Measurements from ENCODE around the gene C7orf33.

The C7orf33 gene

DNA sequence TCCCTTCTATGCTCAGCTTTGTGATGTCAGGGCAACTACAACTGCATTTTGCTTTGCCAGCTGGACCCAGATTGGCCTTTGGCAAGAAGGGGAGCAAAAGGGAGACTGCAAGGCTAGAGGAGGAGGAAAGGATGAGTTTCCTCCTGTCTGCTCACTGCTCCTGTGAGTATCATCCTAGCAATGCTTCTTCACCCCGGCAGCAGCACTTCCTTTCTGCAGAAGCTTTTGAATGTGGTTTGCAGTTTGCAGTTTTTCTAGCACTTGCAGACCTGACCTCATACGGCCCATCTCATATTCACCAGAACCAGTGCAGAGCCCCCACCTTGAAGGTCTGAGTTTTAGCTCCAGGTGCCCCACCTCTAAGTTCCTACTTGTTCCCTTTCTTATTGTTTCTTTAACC, 14.8 kb downstream of the C7orf33 start:
- Histone ChIP-seq H3K9ac (ENCODE audit: low read length in 2 of 2) (no peak overlapping the region), H3K9me3 (ENCODE audit: control insufficient read depth in 2 of 2, low read length in 2 of 2) (peaks cover 0 to 3% of the 10 kb centered on the region in 2 donors), H3K4me3 (ENCODE audit: low read length in 2 of 2) (no peak overlapping the region), H3K36me3 (ENCODE audit: control insufficient read depth in 2 of 2, insufficient read depth in 2 of 2, low read length in 2 of 2) (no peaks in the 10 kb centered on the region), H3K4me1 (ENCODE audit: control insufficient read depth, insufficient read depth, low read length) (peaks cover 4% of the 10 kb centered on the region), H3K27ac (ENCODE audit: low read length) (no peak overlapping the region), H3K27me3 (ENCODE audit: control insufficient read depth in 1 of 2, insufficient read depth in 2 of 2, low read length in 2 of 2) (peaks cover 0 to 4% of the 10 kb centered on the region in 2 donors)

DNA sequence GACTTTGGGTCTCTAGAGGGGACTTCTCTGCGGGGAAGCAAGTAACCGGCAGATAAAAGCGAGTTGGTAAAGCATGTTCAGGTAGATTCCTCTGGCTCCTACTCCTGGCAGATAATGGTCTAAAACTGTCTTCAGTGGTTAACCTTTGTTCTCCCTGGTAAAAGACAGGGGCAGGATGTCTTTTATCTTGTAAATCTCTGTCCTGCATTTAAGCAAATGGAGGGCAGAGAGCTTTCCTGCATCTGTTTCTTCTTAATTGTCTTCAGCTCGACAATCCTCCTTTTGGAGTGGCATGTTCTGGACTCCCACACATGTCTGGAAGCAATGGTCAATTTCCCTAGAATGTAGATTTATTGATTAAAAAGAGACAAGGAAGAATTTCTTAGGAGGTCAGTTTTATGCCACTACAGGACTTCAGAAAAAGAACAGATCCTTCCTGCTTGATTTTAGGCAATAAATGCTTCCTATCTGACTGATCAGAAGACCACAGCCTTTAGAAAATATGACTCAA, 16.6 kb downstream of the C7orf33 start:
- Histone ChIP-seq H3K27me3 (ENCODE audit: control insufficient read depth in 1 of 2, insufficient read depth in 2 of 2, low read length in 2 of 2) (peaks cover 2 to 4% of the 10 kb centered on the region in 2 donors), H3K9me3 (ENCODE audit: control insufficient read depth in 2 of 2, low read length in 2 of 2) (peaks cover 0 to 3% of the 10 kb centered on the region in 2 donors)

DNA sequence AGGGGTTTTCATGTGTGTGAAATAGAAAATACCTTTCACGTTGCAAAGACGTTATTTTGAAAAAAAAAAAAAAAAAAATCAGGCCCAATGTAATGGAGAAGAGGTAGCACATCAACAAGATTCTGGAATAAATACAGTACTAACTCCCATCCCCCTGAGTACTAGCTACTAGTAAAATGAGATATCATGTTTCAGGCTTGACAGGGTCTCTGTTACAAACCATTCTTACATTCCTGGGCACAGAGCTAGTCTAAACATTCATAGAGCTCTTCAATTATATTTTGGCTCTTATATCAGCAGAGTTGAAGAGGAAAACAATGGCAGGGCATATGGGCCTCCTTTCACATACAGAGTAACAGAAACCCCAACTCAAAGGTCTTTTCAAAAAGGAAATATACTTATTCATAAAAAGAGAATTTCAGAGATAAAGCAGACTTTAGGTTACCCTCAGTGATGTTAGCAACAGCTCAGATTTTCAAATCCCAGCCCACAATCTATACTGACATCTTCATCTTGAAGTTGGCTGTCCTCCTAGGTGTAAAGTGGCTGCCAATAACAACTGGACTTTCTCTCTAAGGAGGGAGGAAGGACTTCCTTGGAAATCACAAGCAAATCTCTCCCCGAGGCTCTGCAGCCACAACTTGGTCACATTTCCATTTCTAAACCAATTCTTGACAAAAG, 18.6 kb downstream of the C7orf33 start:
- Histone ChIP-seq H3K27me3 (ENCODE audit: control insufficient read depth in 1 of 2, insufficient read depth in 2 of 2, low read length in 2 of 2) (peaks cover 4% of the 10 kb centered on the region in 2 donors), H3K4me3 (ENCODE audit: low read length in 2 of 2) (no peak overlapping the region), H3K9ac (ENCODE audit: low read length in 2 of 2) (no peak overlapping the region), H3K27ac (ENCODE audit: low read length) (no peak overlapping the region), H3K9me3 (ENCODE audit: control insufficient read depth in 2 of 2, low read length in 2 of 2) (peaks cover 0 to 3% of the 10 kb centered on the region in 2 donors), H3K4me1 (ENCODE audit: control insufficient read depth, insufficient read depth, low read length) (peaks cover 4% of the 10 kb centered on the region), H3K36me3 (ENCODE audit: control insufficient read depth in 2 of 2, insufficient read depth in 2 of 2, low read length in 2 of 2) (no peaks in the 10 kb centered on the region)

More for the DNA sequence above, 16.6 kb downstream of the C7orf33 start:
- H3K4me1 ChIP-seq (ENCODE audit: control insufficient read depth, insufficient read depth, low read length): peaks cover 4% of the 10 kb centered on the region
- no peak overlapping the region for H3K27ac ChIP-seq (ENCODE audit: low read length)
- no peak overlapping the region for H3K9ac ChIP-seq (ENCODE audit: low read length in 2 of 2)
- no peaks in the 10 kb centered on the region for H3K36me3 ChIP-seq (ENCODE audit: control insufficient read depth in 2 of 2, insufficient read depth in 2 of 2, low read length in 2 of 2)
- H3K4me3 ChIP-seq (ENCODE audit: low read length in 2 of 2): no peak overlapping the region

DNA sequence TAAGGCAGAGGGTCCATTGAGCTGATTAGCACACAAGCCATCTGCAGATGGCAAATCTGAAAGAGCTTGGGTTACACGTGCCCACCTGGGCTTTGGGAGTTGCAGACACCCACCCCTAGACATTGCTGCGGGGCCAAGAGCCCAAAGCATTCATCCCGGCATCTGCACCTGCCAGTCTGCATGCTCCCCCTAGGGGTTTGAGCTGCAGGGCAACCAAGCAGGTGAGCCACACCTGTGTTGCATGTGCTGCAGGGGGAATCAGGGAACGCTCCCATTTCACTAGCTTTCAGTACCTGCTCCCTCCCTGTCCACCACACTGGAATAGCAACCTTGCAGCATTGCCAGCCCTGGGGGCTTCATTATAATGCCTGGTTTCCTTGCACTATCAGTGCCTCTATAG, 21.1 kb downstream of the C7orf33 start:
- Histone ChIP-seq H3K4me1 (ENCODE audit: control insufficient read depth, insufficient read depth, low read length) (peaks cover 4% of the 10 kb centered on the region), H3K36me3 (ENCODE audit: control insufficient read depth in 2 of 2, insufficient read depth in 2 of 2, low read length in 2 of 2) (no peaks in the 10 kb centered on the region), H3K9ac (ENCODE audit: low read length in 2 of 2) (no peak overlapping the region), H3K27me3 (ENCODE audit: control insufficient read depth in 1 of 2, insufficient read depth in 2 of 2, low read length in 2 of 2) (peaks cover 0 to 8% of the 10 kb centered on the region in 2 donors), H3K27ac (ENCODE audit: low read length) (no peak overlapping the region), H3K9me3 (ENCODE audit: control insufficient read depth in 2 of 2, low read length in 2 of 2) (no peaks in the 10 kb centered on the region), H3K4me3 (ENCODE audit: low read length in 2 of 2) (no peak overlapping the region)

DNA sequence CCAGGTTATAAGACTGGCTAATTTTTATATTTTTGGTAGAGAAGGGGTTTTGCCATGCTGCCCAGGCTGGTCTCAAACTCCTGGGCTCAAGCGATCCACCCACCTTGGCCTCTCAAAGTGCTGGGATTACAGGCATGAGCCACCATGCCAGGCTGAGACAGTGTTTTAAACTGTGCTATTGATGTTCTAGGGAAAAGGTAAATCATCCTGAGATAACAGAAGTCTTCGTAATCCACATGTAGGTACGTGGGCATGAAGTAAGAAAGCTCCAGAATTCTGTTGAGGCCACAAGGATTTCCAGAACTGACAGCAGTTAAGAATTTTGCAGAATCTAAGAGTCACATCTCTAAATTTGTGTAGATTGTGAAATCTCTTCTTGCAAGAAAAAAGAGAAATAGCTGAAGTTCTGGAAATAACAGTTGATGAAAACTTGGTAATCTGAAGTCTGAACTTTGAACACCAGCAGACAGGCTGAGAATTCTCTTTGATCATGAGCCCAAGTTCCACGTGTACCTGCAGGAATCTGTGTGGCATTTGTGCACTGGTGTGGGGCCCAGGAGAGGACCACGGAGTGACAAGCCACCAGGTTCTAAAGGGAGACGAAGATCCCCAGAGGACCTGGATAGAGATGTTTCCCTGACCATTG, 24.6 kb downstream of the C7orf33 start:
- no peaks in the 10 kb centered on the region for H3K36me3 ChIP-seq (ENCODE audit: control insufficient read depth in 2 of 2, insufficient read depth in 2 of 2, low read length in 2 of 2)
- H3K4me3 ChIP-seq (ENCODE audit: low read length in 2 of 2): no peak overlapping the region
- H3K9ac ChIP-seq (ENCODE audit: low read length in 2 of 2): no peak overlapping the region
- H3K27me3 ChIP-seq (ENCODE audit: control insufficient read depth in 1 of 2, insufficient read depth in 2 of 2, low read length in 2 of 2): peaks cover 6 to 11% of the 10 kb centered on the region in 2 donors
- no peak overlapping the region for H3K27ac ChIP-seq (ENCODE audit: low read length)
- no peaks in the 10 kb centered on the region for H3K4me1 ChIP-seq (ENCODE audit: control insufficient read depth, insufficient read depth, low read length)
- H3K9me3 ChIP-seq (ENCODE audit: control insufficient read depth in 2 of 2, low read length in 2 of 2): no peaks in the 10 kb centered on the region

DNA sequence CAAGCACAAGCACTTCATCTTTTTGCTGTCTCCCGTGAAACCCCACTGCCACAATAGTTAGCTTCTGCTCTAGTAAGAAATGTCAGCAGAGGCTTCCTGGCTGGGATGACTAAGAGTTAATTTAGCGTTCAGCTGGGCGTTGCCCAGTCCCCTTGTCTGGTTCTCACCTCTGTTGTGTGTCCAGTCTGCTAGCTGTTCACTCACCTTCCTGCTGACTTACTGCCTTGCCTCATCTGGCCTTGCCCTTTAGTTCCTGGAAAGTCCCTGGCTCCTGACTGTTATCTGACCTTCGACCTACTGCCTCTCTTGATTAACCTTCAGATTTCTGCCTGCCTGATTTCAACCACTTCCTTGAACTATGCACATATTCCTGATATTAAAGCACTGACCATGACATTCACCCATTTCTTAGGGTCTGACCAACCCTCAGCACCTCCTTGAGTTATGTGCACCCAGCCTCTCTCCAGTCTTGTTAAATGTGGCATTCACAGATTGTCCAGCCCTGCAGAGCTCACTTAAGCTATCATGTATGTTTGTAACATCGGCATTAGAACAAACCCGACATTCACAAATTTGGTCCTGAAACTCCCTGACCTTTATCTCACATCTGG, 30.3 kb downstream of the C7orf33 start:
- Histone ChIP-seq H3K27ac (ENCODE audit: low read length) (no peak overlapping the region), H3K9me3 (ENCODE audit: control insufficient read depth in 2 of 2, low read length in 2 of 2) (no peaks in the 10 kb centered on the region), H3K27me3 (ENCODE audit: control insufficient read depth in 1 of 2, insufficient read depth in 2 of 2, low read length in 2 of 2) (peaks cover 6 to 10% of the 10 kb centered on the region in 2 donors), H3K9ac (ENCODE audit: low read length in 2 of 2) (no peak overlapping the region), H3K4me1 (ENCODE audit: control insufficient read depth, insufficient read depth, low read length) (no peaks in the 10 kb centered on the region), H3K36me3 (ENCODE audit: control insufficient read depth in 2 of 2, insufficient read depth in 2 of 2, low read length in 2 of 2) (no peaks in the 10 kb centered on the region), H3K4me3 (ENCODE audit: low read length in 2 of 2) (no peak overlapping the region)

DNA sequence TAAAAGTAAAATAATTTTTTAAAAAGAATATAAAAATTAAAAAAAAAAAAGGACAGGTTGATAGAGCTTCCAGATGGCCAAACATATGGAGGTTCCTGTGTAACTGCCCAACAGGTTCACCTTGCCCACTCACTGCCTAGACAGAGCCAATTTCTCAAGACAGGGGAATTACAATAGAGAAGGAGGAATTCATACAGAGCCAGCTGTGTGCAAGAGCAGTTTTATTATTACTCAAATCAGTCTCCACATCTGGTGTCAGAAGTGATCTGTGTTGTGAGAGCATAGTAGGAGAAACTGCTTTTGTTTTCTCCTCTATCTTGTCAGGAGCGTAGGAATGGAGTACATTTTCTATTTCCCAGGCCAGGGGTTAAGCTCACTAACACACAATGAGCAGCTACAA, 31.0 kb downstream of the C7orf33 start:
- no peak overlapping the region for H3K9ac ChIP-seq (ENCODE audit: low read length in 2 of 2)
- no peaks in the 10 kb centered on the region for H3K9me3 ChIP-seq (ENCODE audit: control insufficient read depth in 2 of 2, low read length in 2 of 2)
- H3K27me3 ChIP-seq (ENCODE audit: control insufficient read depth in 1 of 2, insufficient read depth in 2 of 2, low read length in 2 of 2): peaks cover 6% of the 10 kb centered on the region in 2 donors
- no peaks in the 10 kb centered on the region for H3K4me1 ChIP-seq (ENCODE audit: control insufficient read depth, insufficient read depth, low read length)
- H3K27ac ChIP-seq (ENCODE audit: low read length): no peak overlapping the region
- no peak overlapping the region for H3K4me3 ChIP-seq (ENCODE audit: low read length in 2 of 2)
- H3K36me3 ChIP-seq (ENCODE audit: control insufficient read depth in 2 of 2, insufficient read depth in 2 of 2, low read length in 2 of 2): no peaks in the 10 kb centered on the region

DNA sequence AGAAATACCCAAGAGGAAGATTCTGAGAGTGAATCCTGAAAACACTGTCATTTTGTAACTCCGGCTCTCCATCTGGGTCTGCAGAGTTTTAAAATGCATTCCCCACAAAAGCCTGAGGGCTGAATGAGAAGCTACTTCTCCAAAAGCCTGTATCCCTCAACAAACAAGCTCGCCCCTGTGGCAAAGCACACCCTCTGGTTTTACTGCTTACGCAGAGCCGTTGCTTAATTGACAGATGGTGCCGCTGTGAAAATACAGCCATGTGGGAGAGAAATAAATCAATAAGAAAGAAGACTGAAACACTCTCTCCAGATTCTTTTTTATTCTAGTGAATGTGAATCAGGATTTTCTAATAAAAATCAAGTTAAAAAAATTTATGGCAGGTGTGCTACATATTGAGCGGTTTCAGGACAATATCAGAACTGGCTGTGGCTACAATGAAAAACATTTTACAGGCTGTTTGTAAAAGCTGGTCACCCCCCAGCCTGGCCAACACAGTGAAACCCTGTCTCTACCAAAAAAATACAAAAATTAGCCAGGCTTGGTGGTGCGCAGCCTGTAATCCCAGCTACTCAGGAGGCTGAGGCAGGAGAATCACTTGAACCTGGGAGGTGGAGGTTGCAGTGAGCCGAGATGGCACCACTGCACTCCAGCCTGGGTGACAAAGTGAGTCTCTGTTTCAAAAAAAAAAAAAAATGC, 32.5 kb downstream of the C7orf33 start:
- Histone ChIP-seq H3K27me3 (ENCODE audit: control insufficient read depth in 1 of 2, insufficient read depth in 2 of 2, low read length in 2 of 2) (peaks cover 0 to 6% of the 10 kb centered on the region in 2 donors), H3K4me1 (ENCODE audit: control insufficient read depth, insufficient read depth, low read length) (no peaks in the 10 kb centered on the region), H3K9me3 (ENCODE audit: control insufficient read depth in 2 of 2, low read length in 2 of 2) (no peaks in the 10 kb centered on the region), H3K9ac (ENCODE audit: low read length in 2 of 2) (no peak overlapping the region), H3K27ac (ENCODE audit: low read length) (no peak overlapping the region), H3K4me3 (ENCODE audit: low read length in 2 of 2) (no peak overlapping the region), H3K36me3 (ENCODE audit: control insufficient read depth in 2 of 2, insufficient read depth in 2 of 2, low read length in 2 of 2) (no peaks in the 10 kb centered on the region)

DNA sequence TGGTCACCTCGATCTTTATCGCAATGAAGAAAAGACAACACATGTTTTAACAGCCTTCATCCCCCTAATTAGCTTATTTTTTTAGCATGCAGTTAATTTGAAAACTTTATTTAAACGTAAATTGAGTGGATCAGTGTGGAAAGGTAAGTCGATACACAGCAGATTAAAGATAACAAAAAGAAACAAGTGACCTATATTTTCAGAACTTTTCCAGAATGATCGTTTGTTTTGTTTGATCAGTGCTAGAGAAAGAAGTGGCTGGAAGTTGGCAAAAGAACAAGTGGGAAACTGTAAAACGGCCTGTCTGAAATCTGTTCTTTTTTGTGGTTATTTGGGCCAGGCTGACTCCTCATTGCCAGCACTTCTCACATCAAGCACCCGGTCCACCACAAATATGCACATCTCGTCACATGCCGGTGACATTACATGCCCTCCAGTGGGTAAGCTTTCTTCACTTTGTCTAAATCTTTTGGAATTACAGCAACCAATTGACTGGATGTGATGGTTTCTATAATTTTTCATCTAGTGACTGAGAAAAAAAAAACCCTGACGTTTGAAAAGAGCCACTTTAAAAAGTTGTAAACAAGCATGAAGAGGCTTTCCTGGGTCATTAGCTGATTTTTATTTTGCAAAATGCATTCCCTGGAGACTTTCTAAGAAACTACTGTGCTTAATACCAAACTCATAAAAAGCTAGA, 33.2 kb downstream of the C7orf33 start:
- no peaks in the 10 kb centered on the region for H3K4me1 ChIP-seq (ENCODE audit: control insufficient read depth, insufficient read depth, low read length)
- H3K36me3 ChIP-seq (ENCODE audit: control insufficient read depth in 2 of 2, insufficient read depth in 2 of 2, low read length in 2 of 2): no peaks in the 10 kb centered on the region
- H3K9me3 ChIP-seq (ENCODE audit: control insufficient read depth in 2 of 2, low read length in 2 of 2): no peaks in the 10 kb centered on the region
- no peak overlapping the region for H3K9ac ChIP-seq (ENCODE audit: low read length in 2 of 2)
- H3K27ac ChIP-seq (ENCODE audit: low read length): no peak overlapping the region
- peaks cover 0 to 4% of the 10 kb centered on the region in 2 donors for H3K27me3 ChIP-seq (ENCODE audit: control insufficient read depth in 1 of 2, insufficient read depth in 2 of 2, low read length in 2 of 2)
- no peak overlapping the region for H3K4me3 ChIP-seq (ENCODE audit: low read length in 2 of 2)

DNA sequence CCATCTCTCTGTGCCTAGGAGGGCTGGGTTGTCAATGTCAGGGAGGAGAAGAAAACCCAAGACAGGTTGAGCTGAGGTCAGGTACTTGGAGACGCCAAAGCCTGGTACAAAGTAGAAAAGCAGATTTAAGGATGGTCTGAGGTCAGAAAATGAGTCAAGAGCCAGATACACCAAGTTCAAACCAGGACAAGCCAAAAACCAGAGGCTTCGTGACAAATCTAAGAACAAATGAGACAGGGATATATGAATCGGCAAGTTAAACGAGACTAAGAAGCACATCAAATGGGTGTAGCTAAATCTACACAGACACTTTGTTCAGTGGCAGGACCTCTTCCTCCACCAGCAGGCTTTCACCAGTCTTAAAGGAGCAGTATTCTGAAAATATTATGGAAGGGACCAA, 34.2 kb downstream of the C7orf33 start:
- Histone ChIP-seq H3K9ac (ENCODE audit: low read length in 2 of 2) (no peak overlapping the region), H3K27ac (ENCODE audit: low read length) (no peak overlapping the region), H3K4me3 (ENCODE audit: low read length in 2 of 2) (no peak overlapping the region), H3K4me1 (ENCODE audit: control insufficient read depth, insufficient read depth, low read length) (no peaks in the 10 kb centered on the region), H3K27me3 (ENCODE audit: control insufficient read depth in 1 of 2, insufficient read depth in 2 of 2, low read length in 2 of 2) (peaks cover 0 to 3% of the 10 kb centered on the region in 2 donors), H3K36me3 (ENCODE audit: control insufficient read depth in 2 of 2, insufficient read depth in 2 of 2, low read length in 2 of 2) (no peaks in the 10 kb centered on the region), H3K9me3 (ENCODE audit: control insufficient read depth in 2 of 2, low read length in 2 of 2) (no peaks in the 10 kb centered on the region)

All from stomach smooth muscle (tissue), 2 donors.